GM21529 (cell line): ENCODE data around the gene PDE4DIP.
"Not testable (repeated sequence)": the region's sequence is repeated elsewhere in the genome, so short reads cannot be mapped to it uniquely, and the experiment has no call there.

Source experiments
- ATAC-seq: cut with Tn5 transposase; IDR thresholded peaks from one replicate; pipeline ENCODE4 v1.9.1; 2021; ENCODE audit not compliant: unreplicated experiment

Gene PDE4DIP

GRCh38 chr1:149064611-149065010, 220.4 kb downstream of the PDE4DIP start:
- not testable (repeated sequence) for ATAC-seq

- not testable (repeated sequence) for ATAC-seq
These were observed 231.4 kb downstream of the PDE4DIP start for GRCh38 chr1:149075505-149076127.
